ENCODE results near the gene SAMSN1.

DNA sequence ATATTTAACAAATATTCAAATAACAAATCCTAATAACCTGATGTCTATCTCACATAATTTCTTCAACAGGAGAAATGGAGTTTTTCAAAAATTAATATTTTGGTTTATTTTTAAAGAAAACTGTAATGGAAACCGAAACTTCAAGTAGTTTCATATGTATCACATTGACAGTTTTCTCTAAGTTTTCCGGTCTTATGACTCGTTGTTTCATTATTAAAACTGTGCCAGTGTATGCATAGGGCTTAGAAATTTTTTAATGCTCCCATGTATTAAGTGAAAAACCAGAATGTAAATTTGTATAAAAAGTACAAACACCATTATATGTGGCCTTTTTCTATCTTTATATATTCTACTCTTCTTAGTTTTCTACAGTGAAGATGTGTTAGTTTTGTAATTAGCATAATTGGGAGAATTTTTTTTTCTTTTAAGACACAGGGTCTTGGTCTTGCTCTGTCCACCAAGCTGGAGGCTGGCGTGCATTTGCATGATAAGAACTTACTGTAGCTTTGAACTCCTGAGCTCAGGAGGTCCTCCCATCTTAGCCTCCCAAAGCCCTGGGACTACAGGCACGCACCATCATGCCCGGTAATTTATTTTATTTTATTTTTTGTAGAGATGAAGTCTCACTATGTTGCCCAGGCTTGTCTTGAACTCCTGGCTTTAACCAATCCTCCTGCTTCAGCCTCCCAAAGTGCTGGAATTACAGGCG lies 43.9 kb upstream of the SAMSN1 start:
- TF ChIP-seq, protein P1, sequence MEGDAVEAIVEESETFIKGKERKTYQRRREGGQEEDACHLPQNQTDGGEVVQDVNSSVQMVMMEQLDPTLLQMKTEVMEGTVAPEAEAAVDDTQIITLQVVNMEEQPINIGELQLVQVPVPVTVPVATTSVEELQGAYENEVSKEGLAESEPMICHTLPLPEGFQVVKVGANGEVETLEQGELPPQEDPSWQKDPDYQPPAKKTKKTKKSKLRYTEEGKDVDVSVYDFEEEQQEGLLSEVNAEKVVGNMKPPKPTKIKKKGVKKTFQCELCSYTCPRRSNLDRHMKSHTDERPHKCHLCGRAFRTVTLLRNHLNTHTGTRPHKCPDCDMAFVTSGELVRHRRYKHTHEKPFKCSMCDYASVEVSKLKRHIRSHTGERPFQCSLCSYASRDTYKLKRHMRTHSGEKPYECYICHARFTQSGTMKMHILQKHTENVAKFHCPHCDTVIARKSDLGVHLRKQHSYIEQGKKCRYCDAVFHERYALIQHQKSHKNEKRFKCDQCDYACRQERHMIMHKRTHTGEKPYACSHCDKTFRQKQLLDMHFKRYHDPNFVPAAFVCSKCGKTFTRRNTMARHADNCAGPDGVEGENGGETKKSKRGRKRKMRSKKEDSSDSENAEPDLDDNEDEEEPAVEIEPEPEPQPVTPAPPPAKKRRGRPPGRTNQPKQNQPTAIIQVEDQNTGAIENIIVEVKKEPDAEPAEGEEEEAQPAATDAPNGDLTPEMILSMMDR (IDR thresholded peaks at IDR 0.05 in 8 of 11, conservative IDR thresholded peaks at IDR 0.05 in 3 of 11), result no peak
- TF ChIP-seq POLR2A (IDR thresholded peaks at IDR 0.05), result no peak
